Measurements from ENCODE around the gene DUSP23. TPM values are rescaled to one million over a fixed set of nuclear protein-coding genes. Genes with fewer than 3 reads are reported as not detected.

Gene DUSP23
- total RNA-seq, 1 donor from 2014 or later, result 15.0 TPM

- H3K27me3 ChIP-seq (ENCODE audit: low read depth), result no peaks in the 10 kb centered on the region
- intact Hi-C loops (cut with micrococcal nuclease), result no loop called here
- no peak for DNase-seq
- H3K27ac ChIP-seq (replicated peaks), result peak overlapping the region; percentile 69
- peaks cover 15% of the 10 kb centered on the region for H3K4me1 ChIP-seq
- no peak overlapping the region for H3K4me3 ChIP-seq
- H3K9me3 ChIP-seq (replicated peaks), result no peaks in the 10 kb centered on the region
- no peaks in the 10 kb centered on the region for H3K36me3 ChIP-seq
- no peak for TF ChIP-seq CTCF (IDR thresholded peaks at IDR 0.05; ENCODE audit: borderline replicate concordance)
Observed at GRCh38 chr1:159774465-159774864, 6.3 kb upstream of the DUSP23 start.

- Histone ChIP-seq H3K27ac (replicated peaks) (peak overlapping the region; percentile 69), H3K27me3 (ENCODE audit: low read depth) (no peaks in the 10 kb centered on the region), H3K9me3 (replicated peaks) (no peaks in the 10 kb centered on the region), H3K36me3 (no peaks in the 10 kb centered on the region), H3K4me1 (peaks cover 25% of the 10 kb centered on the region), H3K4me3 (no peak overlapping the region)
- intact Hi-C loops (cut with micrococcal nuclease), result no loop called here
- no peak for TF ChIP-seq CTCF (IDR thresholded peaks at IDR 0.05; ENCODE audit: borderline replicate concordance)
- DNase-seq, result no peak
Observed at GRCh38 chr1:159775716-159776115, 5.0 kb upstream of the DUSP23 start.

- H3K9me3 ChIP-seq (replicated peaks), result no peaks in the 10 kb centered on the region
- no peaks in the 10 kb centered on the region for H3K36me3 ChIP-seq
- no peak for DNase-seq
- H3K4me3 ChIP-seq, result no peak overlapping the region
- TF ChIP-seq CTCF (IDR thresholded peaks at IDR 0.05; ENCODE audit: borderline replicate concordance), result no peak
- no peaks in the 10 kb centered on the region for H3K27me3 ChIP-seq (ENCODE audit: low read depth)
- peaks cover 38% of the 10 kb centered on the region for H3K4me1 ChIP-seq
- intact Hi-C loops (cut with micrococcal nuclease), result no loop called here
- H3K27ac ChIP-seq (replicated peaks), result peak overlapping the region; percentile 88
Observed at GRCh38 chr1:159778266-159778665, 2.5 kb upstream of the DUSP23 start.

- Histone ChIP-seq H3K4me3 (no peak overlapping the region), H3K27me3 (ENCODE audit: low read depth) (no peaks in the 10 kb centered on the region)
- TF ChIP-seq CTCF (IDR thresholded peaks at IDR 0.05; ENCODE audit: borderline replicate concordance), result no peak
Observed at GRCh38 chr1:159779403-159779851, 1.3 kb upstream of the DUSP23 start.

GRCh38 chr1:159781992-159782391 is 1.2 kb downstream of the DUSP23 start:
- Histone ChIP-seq H3K27me3 (ENCODE audit: low read depth) (no peaks in the 10 kb centered on the region), H3K36me3 (no peaks in the 10 kb centered on the region), H3K27ac (replicated peaks) (peak overlapping the region; percentile 88), H3K9me3 (replicated peaks) (no peaks in the 10 kb centered on the region), H3K4me3 (peak overlapping the region; percentile 86), H3K4me1 (peaks cover 24% of the 10 kb centered on the region)
- intact Hi-C loops (cut with micrococcal nuclease), result no loop called here
- no peak for DNase-seq
- TF ChIP-seq CTCF (IDR thresholded peaks at IDR 0.05; ENCODE audit: borderline replicate concordance), result no peak

More at GRCh38 chr1:159779403-159779851, 1.3 kb upstream of the DUSP23 start:
- peaks cover 33% of the 10 kb centered on the region for H3K4me1 ChIP-seq
- no peaks in the 10 kb centered on the region for H3K9me3 ChIP-seq (replicated peaks)
- peak overlapping the region; percentile 88 for H3K27ac ChIP-seq (replicated peaks)
- DNase-seq, result no peak
- no peaks in the 10 kb centered on the region for H3K36me3 ChIP-seq
- intact Hi-C loops (cut with micrococcal nuclease), result no loop called here
